ENCODE measurements around the gene COL9A2.

DNA sequence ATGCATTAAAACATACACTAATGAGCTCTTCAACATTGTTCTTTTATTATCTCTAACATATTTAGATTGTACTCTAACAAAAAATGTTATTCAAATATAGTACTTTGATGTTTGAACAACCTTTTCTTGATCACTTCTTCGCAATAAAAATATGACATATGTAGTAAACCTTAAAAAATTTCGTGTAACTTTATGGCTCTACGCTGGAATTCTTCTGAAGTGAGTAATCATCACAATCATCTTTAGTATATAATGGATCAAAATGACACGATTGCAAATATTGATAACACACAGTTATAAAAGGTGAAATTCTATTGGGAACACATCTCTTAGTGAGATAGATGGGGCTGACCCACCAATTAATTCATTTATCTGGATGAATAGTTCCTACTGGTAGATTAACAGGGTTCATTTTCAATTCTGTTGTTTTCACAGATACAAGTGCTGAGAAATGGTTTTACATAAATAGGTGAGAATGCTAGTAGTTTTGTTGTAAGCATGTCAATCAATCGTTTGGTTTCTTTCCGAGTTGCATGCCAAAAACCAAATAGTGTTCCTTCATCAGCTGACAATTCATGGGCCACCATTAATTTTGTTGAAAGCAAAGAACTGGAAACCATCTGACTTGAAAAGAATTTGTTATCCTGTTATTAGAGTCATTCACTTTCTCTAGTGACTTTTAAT is 60.5 kb downstream of the COL9A2 start:
- no peak for TF ChIP-seq RAD21 (IDR thresholded peaks at IDR 0.05; ENCODE audit: low read length)
- TF ChIP-seq, protein P1, sequence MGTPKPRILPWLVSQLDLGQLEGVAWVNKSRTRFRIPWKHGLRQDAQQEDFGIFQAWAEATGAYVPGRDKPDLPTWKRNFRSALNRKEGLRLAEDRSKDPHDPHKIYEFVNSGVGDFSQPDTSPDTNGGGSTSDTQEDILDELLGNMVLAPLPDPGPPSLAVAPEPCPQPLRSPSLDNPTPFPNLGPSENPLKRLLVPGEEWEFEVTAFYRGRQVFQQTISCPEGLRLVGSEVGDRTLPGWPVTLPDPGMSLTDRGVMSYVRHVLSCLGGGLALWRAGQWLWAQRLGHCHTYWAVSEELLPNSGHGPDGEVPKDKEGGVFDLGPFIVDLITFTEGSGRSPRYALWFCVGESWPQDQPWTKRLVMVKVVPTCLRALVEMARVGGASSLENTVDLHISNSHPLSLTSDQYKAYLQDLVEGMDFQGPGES (IDR thresholded peaks at IDR 0.05; ENCODE audit: low read depth, low read length), result no peak
- no peak for TF ChIP-seq TEAD4 (IDR thresholded peaks at IDR 0.05; ENCODE audit: borderline replicate concordance, insufficient read depth)

All from SK-N-SH (cell line).